ENCODE data around the gene DCUN1D4.
"Not testable (repeated sequence)": the region's sequence is repeated elsewhere in the genome, so short reads cannot be mapped to it uniquely, and the experiment has no call there.

Gene DCUN1D4

DNA sequence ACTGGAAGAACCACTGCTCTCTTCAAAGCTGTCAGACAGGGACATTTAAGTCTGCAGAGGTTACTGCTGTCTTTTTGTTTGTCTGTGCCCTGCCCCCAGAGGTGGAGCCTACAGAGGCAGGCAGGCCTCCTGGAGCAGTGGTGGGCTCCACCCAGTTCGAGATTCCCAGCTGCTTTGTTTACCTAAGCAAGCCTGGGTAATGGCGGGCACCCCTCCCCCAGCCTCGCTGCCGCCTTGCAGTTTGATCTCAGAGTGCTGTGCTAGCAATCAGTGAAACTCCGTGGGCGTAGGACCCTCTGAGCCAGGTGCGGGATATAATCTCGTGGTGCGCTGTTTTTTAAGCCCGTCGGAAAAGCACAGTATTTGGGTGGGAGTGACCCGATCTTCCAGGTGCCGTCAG, 97.5 kb downstream of the DCUN1D4 start:
- H3K27me3 ChIP-seq (replicated peaks; ENCODE audit: control insufficient read depth, insufficient read depth, low read length); H3K4me3 ChIP-seq (ENCODE audit: low read length); DNase-seq (ENCODE audit: low read depth); H3K9ac ChIP-seq (ENCODE audit: low read length); H3K9me3 ChIP-seq (ENCODE audit: control insufficient read depth, low read length); H3K36me3 ChIP-seq (ENCODE audit: control insufficient read depth, insufficient read depth, low read length, severe bottlenecking): not testable (repeated sequence)
- peaks cover 14% of the 10 kb centered on the region for H3K4me1 ChIP-seq (ENCODE audit: control insufficient read depth, insufficient read depth, low read length)

- H3K4me3 ChIP-seq (ENCODE audit: low read length) = no peak overlapping the region
- DNase-seq (ENCODE audit: low read depth) = peak; percentile 48
- no peaks in the 10 kb centered on the region for H3K9me3 ChIP-seq (ENCODE audit: control insufficient read depth, low read length)
- H3K4me1 ChIP-seq (ENCODE audit: control insufficient read depth, insufficient read depth, low read length) = peaks cover 19% of the 10 kb centered on the region
- no peak overlapping the region for H3K9ac ChIP-seq (ENCODE audit: low read length)
- H3K27me3 ChIP-seq (replicated peaks; ENCODE audit: control insufficient read depth, insufficient read depth, low read length) = no peaks in the 10 kb centered on the region
- no peaks in the 10 kb centered on the region for H3K36me3 ChIP-seq (ENCODE audit: control insufficient read depth, insufficient read depth, low read length, severe bottlenecking)
Observed at GRCh38 chr4:51942108-51942832, 99.3 kb downstream of the DCUN1D4 start.

GRCh38 chr4:51942833-51943215, 99.9 kb downstream of the DCUN1D4 start:
- Histone ChIP-seq H3K9me3 (ENCODE audit: control insufficient read depth, low read length) (no peaks in the 10 kb centered on the region), H3K36me3 (ENCODE audit: control insufficient read depth, insufficient read depth, low read length, severe bottlenecking) (no peaks in the 10 kb centered on the region), H3K27me3 (replicated peaks; ENCODE audit: control insufficient read depth, insufficient read depth, low read length) (no peaks in the 10 kb centered on the region), H3K9ac (ENCODE audit: low read length) (no peak overlapping the region), H3K4me1 (ENCODE audit: control insufficient read depth, insufficient read depth, low read length) (peaks cover 19% of the 10 kb centered on the region), H3K4me3 (ENCODE audit: low read length) (no peak overlapping the region)
- no peak for DNase-seq (ENCODE audit: low read depth)

DNA sequence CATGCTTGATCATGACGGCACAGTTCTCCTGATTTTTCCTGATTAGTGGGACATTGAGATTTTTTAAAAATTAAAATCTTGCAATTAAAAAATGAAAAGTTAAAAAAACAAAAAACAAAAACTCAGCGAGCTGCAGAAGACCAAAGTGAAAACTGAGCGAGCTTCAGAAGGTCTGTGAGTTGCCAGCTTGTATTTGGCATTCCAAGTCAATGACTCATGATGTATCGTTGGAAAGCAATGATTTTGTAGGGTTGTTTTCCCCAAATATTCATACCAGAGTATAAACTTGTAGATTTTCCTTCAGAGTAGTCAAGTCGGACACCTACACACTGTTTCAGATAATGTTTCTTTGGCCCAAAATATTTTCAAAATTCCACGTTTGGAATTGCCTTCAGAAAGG, 100.3 kb downstream of the DCUN1D4 start:
- DNase-seq (ENCODE audit: low read depth) = peak; percentile 59
- H3K4me3 ChIP-seq (ENCODE audit: low read length) = no peak overlapping the region

DNA sequence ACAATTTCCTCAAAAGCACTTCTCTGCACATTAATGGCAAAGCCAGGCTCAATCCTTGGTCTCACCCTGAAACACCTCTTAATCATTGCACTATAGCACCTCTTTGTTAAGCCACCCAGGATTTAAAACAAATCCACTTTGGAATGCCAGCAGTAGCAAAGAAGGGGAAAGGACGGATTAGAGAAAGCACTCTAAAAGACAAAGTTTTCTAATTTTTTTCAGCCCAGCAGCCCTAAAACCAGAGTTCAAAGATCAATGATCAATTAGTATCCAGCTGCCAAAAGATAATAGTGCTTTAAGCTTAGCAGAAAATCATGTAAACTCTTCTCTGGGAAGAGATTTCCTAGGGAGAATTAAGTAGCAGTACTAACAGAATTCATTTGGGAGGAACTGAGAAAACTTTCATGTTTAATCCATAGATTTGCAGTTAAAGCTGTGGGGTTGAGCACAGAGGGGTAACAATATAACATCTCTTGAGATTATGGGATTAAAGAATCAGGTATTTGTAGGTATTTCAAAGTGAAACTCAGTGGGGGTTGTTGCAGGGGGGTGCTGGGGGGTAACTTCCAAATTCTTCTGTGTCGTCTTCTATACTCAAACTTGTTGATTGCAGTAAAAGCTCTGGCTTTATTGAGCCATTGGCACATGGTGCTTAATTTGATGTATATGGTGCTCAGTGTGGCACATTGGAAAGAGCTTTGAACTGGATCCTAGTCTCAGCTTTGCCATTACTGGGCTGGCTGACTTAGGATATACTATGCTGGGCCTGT, 115.4 kb downstream of the DCUN1D4 start:
- Histone ChIP-seq H3K4me1 (ENCODE audit: control insufficient read depth, insufficient read depth, low read length) (no peaks in the 10 kb centered on the region), H3K27me3 (replicated peaks; ENCODE audit: control insufficient read depth, insufficient read depth, low read length) (peaks cover 2% of the 10 kb centered on the region), H3K9me3 (ENCODE audit: control insufficient read depth, low read length) (no peaks in the 10 kb centered on the region), H3K9ac (ENCODE audit: low read length) (no peak overlapping the region), H3K4me3 (ENCODE audit: low read length) (no peak overlapping the region), H3K36me3 (ENCODE audit: control insufficient read depth, insufficient read depth, low read length, severe bottlenecking) (no peaks in the 10 kb centered on the region)
- no peak for DNase-seq (ENCODE audit: low read depth)

More for the DNA sequence above, 100.3 kb downstream of the DCUN1D4 start:
- Histone ChIP-seq H3K36me3 (ENCODE audit: control insufficient read depth, insufficient read depth, low read length, severe bottlenecking) (no peaks in the 10 kb centered on the region), H3K4me1 (ENCODE audit: control insufficient read depth, insufficient read depth, low read length) (peaks cover 19% of the 10 kb centered on the region), H3K9ac (ENCODE audit: low read length) (no peak overlapping the region), H3K27me3 (replicated peaks; ENCODE audit: control insufficient read depth, insufficient read depth, low read length) (no peaks in the 10 kb centered on the region), H3K9me3 (ENCODE audit: control insufficient read depth, low read length) (no peaks in the 10 kb centered on the region)

DNA sequence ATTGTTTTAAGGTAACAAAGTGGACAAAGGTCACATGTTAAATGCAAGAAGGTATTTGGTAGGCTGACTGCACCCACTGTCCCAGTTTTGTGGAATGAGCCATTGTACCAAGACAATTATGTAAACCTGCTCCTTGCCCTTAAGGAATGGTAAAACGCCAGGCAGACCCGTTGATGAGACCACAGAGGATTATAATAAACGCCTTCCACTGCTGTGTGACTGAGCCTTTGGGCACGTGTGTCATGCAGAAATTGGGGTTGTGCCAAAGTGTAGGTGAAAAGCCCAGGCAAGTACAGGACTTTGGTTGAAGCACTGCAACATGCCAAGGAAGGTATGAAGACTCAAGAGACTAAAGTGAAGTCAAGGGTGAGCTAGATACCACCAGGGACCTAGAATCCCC, 117.5 kb downstream of the DCUN1D4 start:
- no peak overlapping the region for H3K9ac ChIP-seq (ENCODE audit: low read length)
- no peak overlapping the region for H3K4me3 ChIP-seq (ENCODE audit: low read length)
- H3K27me3 ChIP-seq (replicated peaks; ENCODE audit: control insufficient read depth, insufficient read depth, low read length) = peaks cover 2% of the 10 kb centered on the region
- H3K9me3 ChIP-seq (ENCODE audit: control insufficient read depth, low read length) = no peaks in the 10 kb centered on the region
- H3K4me1 ChIP-seq (ENCODE audit: control insufficient read depth, insufficient read depth, low read length) = peaks cover 6% of the 10 kb centered on the region
- DNase-seq (ENCODE audit: low read depth) = no peak
- no peaks in the 10 kb centered on the region for H3K36me3 ChIP-seq (ENCODE audit: control insufficient read depth, insufficient read depth, low read length, severe bottlenecking)

GRCh38 chr4:51963841-51964517, 121.0 kb downstream of the DCUN1D4 start:
- Histone ChIP-seq H3K4me3 (ENCODE audit: low read length) (no peak overlapping the region), H3K4me1 (ENCODE audit: control insufficient read depth, insufficient read depth, low read length) (peaks cover 6% of the 10 kb centered on the region), H3K9me3 (ENCODE audit: control insufficient read depth, low read length) (peaks cover 5% of the 10 kb centered on the region), H3K9ac (ENCODE audit: low read length) (no peak overlapping the region), H3K36me3 (ENCODE audit: control insufficient read depth, insufficient read depth, low read length, severe bottlenecking) (no peaks in the 10 kb centered on the region), H3K27me3 (replicated peaks; ENCODE audit: control insufficient read depth, insufficient read depth, low read length) (no peaks in the 10 kb centered on the region)
- peak; percentile 49 for DNase-seq (ENCODE audit: low read depth)

DNA sequence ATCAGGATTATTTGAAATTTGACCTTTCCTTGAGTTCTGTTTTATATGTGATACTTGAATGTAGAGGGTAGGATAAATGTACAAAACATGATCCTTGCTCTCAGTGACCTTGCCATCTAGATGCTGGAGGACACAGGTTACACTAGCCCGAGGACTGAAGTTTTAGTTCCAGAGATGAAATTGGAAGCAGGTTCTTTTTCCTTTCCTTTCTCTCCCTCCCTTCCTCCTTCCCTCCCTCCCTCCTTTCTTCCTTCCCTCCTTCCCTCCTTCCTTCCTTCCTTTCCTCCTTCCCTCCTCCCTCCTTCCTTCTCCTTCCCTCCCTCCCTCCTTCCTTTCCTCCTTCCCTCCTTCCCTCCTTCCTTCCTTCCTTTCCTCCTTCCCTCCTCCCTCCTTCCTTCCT, 122.9 kb downstream of the DCUN1D4 start:
- Histone ChIP-seq H3K9me3 (ENCODE audit: control insufficient read depth, low read length) (peaks cover 5% of the 10 kb centered on the region), H3K4me1 (ENCODE audit: control insufficient read depth, insufficient read depth, low read length) (peaks cover 6% of the 10 kb centered on the region), H3K9ac (ENCODE audit: low read length) (no peak overlapping the region), H3K4me3 (ENCODE audit: low read length) (no peak overlapping the region), H3K36me3 (ENCODE audit: control insufficient read depth, insufficient read depth, low read length, severe bottlenecking) (no peaks in the 10 kb centered on the region), H3K27me3 (replicated peaks; ENCODE audit: control insufficient read depth, insufficient read depth, low read length) (no peaks in the 10 kb centered on the region)
- no peak for DNase-seq (ENCODE audit: low read depth)

Data from adipocyte (in vitro differentiated cells).